DOHH2 (cell line): ENCODE measurements around the gene MYO1B.

ENCODE experiments used
- EZH2phosphoT487 ChIP-seq: fragments of 200-600 bp; sonication (generic); IDR thresholded peaks from 2 replicates; pipeline ENCODE4 v1.6.1; 2017; ENCODE audit warnings: borderline replicate concordance, mild to moderate bottlenecking, antibody characterized with exemption, low read length, moderate library complexity, mixed read lengths
- TF ChIP-seq, protein P1 (sequence below): fragments of 200-600 bp; sonication (generic); IDR thresholded peaks from one replicate; pipeline ENCODE4 v1.5.1; 2014; ENCODE audit warnings: antibody characterized with exemption, mild to moderate bottlenecking, low read depth, low read length; ENCODE audit not compliant: poor library complexity, severe bottlenecking

DNA sequence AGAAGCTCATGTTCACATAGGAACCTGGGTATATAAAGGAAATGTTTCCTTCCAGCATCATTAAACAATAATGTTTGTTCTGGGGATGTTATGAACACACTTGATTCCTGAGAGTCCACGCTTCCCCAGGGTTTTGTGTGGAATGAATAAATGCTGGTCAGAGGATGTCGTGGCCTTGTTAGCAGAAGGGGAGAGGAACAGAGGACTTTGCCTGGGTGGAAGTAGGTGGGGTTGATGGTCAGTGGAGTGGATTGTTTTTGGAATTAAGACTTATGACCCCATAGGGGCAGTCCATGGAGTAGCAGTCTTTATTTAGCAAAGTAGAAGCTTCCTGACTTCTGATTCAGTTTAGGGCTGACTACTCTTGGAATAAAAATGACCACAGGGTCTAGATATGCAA is 139.6 kb downstream of the MYO1B start:
- TF ChIP-seq, protein P1, sequence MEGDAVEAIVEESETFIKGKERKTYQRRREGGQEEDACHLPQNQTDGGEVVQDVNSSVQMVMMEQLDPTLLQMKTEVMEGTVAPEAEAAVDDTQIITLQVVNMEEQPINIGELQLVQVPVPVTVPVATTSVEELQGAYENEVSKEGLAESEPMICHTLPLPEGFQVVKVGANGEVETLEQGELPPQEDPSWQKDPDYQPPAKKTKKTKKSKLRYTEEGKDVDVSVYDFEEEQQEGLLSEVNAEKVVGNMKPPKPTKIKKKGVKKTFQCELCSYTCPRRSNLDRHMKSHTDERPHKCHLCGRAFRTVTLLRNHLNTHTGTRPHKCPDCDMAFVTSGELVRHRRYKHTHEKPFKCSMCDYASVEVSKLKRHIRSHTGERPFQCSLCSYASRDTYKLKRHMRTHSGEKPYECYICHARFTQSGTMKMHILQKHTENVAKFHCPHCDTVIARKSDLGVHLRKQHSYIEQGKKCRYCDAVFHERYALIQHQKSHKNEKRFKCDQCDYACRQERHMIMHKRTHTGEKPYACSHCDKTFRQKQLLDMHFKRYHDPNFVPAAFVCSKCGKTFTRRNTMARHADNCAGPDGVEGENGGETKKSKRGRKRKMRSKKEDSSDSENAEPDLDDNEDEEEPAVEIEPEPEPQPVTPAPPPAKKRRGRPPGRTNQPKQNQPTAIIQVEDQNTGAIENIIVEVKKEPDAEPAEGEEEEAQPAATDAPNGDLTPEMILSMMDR = no peak
- no peak for TF ChIP-seq EZH2phosphoT487
